ENCODE data around the gene ZNF143.

Gene ZNF143

DNA sequence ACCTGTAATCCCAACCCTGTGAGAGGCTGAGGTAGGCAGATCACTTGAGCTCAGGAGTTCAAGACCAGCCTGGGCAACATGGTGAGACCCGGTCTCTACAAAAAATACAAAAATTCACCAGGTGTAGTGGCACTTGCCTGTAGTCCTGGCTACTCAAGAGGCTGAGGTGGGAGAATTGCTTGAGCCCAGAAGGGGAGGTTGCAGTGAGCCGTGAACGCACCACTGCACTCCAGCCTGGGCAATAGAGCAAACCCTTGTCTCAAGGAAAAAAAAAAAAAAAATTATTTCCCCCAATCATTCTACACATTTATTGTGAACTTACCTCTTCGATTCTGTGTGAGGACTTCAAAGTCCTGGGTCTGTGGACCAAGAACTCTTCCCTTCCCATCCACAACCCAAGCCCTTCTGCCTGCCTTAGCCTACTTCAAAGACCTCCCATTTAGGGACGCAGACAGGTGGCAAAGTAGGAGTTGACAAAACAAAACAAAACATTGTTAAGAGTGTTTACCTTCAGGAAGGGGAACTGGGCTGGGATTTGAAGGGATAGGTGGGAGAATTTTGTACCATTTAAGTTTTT, 108.9 kb downstream of the ZNF143 start:
- no peak for TF ChIP-seq CTCF (IDR thresholded peaks at IDR 0.05; ENCODE audit: insufficient read depth, low read length)
- no peak for TF ChIP-seq SPI1 (IDR thresholded peaks at IDR 0.05; ENCODE audit: borderline replicate concordance, low read depth)
- H3K27ac ChIP-seq (replicated peaks) = 0 out of 2 replicates have a peak overlapping the region, but pooled peaks have one; percentile 5
- DNase-seq (ENCODE audit: low read depth in 1 of 2, low spot score in 1 of 2) = no peak
- H3K4me3 ChIP-seq (replicated peaks; ENCODE audit: insufficient read depth, low read length) = no peak overlapping the region
- no peaks in the 10 kb centered on the region for H3K27me3 ChIP-seq (ENCODE audit: insufficient read depth, poor library complexity, severe bottlenecking)

- Histone ChIP-seq H3K27me3 (ENCODE audit: insufficient read depth, poor library complexity, severe bottlenecking) (no peaks in the 10 kb centered on the region), H3K27ac (replicated peaks) (no peak overlapping the region), H3K4me3 (replicated peaks; ENCODE audit: insufficient read depth, low read length) (no peak overlapping the region)
- DNase-seq (ENCODE audit: low read depth in 1 of 2, low spot score in 1 of 2) = no peak
- TF ChIP-seq SPI1 (IDR thresholded peaks at IDR 0.05; ENCODE audit: borderline replicate concordance, low read depth) (no peak), CTCF (IDR thresholded peaks at IDR 0.05; ENCODE audit: insufficient read depth, low read length) (no peak), GABPA (IDR thresholded peaks at IDR 0.05; ENCODE audit: low read depth) (no peak), POLR2AphosphoS5 (IDR thresholded peaks at IDR 0.05; ENCODE audit: low read depth) (no peak)
- TF ChIP-seq, protein P1, sequence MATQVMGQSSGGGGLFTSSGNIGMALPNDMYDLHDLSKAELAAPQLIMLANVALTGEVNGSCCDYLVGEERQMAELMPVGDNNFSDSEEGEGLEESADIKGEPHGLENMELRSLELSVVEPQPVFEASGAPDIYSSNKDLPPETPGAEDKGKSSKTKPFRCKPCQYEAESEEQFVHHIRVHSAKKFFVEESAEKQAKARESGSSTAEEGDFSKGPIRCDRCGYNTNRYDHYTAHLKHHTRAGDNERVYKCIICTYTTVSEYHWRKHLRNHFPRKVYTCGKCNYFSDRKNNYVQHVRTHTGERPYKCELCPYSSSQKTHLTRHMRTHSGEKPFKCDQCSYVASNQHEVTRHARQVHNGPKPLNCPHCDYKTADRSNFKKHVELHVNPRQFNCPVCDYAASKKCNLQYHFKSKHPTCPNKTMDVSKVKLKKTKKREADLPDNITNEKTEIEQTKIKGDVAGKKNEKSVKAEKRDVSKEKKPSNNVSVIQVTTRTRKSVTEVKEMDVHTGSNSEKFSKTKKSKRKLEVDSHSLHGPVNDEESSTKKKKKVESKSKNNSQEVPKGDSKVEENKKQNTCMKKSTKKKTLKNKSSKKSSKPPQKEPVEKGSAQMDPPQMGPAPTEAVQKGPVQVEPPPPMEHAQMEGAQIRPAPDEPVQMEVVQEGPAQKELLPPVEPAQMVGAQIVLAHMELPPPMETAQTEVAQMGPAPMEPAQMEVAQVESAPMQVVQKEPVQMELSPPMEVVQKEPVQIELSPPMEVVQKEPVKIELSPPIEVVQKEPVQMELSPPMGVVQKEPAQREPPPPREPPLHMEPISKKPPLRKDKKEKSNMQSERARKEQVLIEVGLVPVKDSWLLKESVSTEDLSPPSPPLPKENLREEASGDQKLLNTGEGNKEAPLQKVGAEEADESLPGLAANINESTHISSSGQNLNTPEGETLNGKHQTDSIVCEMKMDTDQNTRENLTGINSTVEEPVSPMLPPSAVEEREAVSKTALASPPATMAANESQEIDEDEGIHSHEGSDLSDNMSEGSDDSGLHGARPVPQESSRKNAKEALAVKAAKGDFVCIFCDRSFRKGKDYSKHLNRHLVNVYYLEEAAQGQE (IDR thresholded peaks at IDR 0.05; ENCODE audit: insufficient replicate concordance, low read depth) = no peak
Measured at GRCh38 chr11:9570313-9571025, 109.7 kb downstream of the ZNF143 start.

- TF ChIP-seq, protein P1 (IDR thresholded peaks at IDR 0.05; ENCODE audit: insufficient replicate concordance, low read depth) = no peak
- no peak for TF ChIP-seq CTCF (IDR thresholded peaks at IDR 0.05; ENCODE audit: insufficient read depth, low read length)
- no peak for TF ChIP-seq SPI1 (IDR thresholded peaks at IDR 0.05; ENCODE audit: borderline replicate concordance, low read depth)
- no peak for TF ChIP-seq POLR2AphosphoS5 (IDR thresholded peaks at IDR 0.05; ENCODE audit: low read depth)
- no peak for TF ChIP-seq GABPA (IDR thresholded peaks at IDR 0.05; ENCODE audit: low read depth)
- Histone ChIP-seq H3K4me3 (replicated peaks; ENCODE audit: insufficient read depth, low read length) (no peak overlapping the region), H3K27ac (replicated peaks) (no peak overlapping the region), H3K27me3 (ENCODE audit: insufficient read depth, poor library complexity, severe bottlenecking) (no peaks in the 10 kb centered on the region)
- DNase-seq (ENCODE audit: low read depth in 1 of 2, low spot score in 1 of 2) = no peak
Measured at GRCh38 chr11:9571071-9571762, 110.4 kb downstream of the ZNF143 start.
